GM21619 (cell line): ENCODE data around the gene IL2RA.
A peak's percentile ranks its signal among the peaks of the same experiment; 100 is the strongest.
"Not testable (repeated sequence)": the region's sequence is repeated elsewhere in the genome, so short reads cannot be mapped to it uniquely, and the experiment has no call there.

ENCODE experiments used
- ATAC-seq: cut with Tn5 transposase; IDR thresholded peaks from one replicate; pipeline ENCODE4 v1.9.1; 2021; ENCODE audit not compliant: unreplicated experiment

The IL2RA gene

DNA sequence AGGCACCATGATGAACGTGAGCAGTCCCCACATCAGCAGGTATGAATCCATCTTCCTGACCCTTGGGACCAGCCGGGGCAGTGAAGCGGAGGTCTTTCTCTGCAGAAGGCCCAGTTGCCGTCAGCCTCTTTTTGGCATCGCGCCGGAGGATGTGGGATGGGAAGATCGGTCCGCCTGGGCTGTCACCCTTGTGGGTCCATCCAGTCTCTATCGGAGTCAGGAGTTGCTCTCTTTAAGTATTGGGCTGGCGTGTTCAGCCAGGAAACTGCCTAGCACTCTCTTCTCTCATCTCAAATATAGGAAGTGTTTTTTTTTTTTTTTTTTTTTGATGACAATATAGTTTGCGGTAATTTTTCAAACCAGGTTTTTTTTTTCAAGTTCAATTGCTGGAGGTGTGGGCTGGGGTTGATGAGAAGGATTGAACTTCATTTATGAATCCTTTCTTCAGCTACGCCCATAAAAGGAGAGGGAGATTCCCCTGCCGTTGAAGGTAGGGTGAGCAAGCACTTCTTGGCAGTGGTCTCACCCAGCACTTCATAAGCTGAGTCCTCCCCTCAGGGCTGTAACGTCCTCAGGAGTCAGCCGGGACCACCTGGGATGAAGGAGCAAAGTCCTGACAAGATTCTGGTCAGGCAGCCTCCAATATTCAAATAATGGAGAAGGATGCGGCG lies at the start of gene IL2RA:
TSS of gene IL2RA (minus strand) at position 267 of the 671 bp plus-strand sequence. CDS start at position 51, 216 bp downstream.
- ATAC-seq: no peak

DNA sequence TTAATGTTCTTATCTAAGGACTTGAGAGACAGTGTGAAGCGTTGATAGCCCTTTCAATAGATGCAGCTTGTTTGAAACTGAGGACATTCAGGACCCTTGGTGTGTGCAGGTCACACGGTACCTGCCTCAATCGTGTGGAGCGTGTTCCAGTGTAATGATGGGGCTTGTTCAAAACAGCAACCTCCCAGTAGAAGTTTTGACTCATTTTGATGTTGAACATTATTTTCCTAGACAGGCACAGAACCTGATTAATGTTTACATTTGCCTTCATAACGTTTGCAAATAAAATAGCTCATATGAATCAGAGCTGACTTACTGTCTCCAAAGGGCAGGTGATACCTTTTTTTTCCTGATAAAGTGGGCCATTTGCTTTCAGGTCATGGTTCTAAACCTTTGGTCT lies 48.0 kb upstream of the IL2RA start:
- ATAC-seq: no peak

DNA sequence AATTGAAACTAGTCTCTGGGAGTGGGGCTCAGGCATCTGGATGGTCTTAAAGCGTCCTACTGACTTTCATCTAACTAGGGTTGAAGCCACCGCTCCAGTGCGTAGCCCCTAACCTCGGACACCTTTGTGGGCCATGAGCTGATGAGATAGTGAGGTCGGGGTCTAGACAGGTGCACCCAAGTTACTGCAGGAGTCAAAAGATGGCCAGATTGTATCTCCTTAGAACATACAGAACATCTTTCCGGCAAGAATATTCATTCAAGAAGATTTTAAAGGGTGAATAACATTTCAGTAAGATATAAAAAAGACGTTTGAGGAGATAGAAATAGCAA lies 47.2 kb upstream of the IL2RA start:
- no peak for ATAC-seq

DNA sequence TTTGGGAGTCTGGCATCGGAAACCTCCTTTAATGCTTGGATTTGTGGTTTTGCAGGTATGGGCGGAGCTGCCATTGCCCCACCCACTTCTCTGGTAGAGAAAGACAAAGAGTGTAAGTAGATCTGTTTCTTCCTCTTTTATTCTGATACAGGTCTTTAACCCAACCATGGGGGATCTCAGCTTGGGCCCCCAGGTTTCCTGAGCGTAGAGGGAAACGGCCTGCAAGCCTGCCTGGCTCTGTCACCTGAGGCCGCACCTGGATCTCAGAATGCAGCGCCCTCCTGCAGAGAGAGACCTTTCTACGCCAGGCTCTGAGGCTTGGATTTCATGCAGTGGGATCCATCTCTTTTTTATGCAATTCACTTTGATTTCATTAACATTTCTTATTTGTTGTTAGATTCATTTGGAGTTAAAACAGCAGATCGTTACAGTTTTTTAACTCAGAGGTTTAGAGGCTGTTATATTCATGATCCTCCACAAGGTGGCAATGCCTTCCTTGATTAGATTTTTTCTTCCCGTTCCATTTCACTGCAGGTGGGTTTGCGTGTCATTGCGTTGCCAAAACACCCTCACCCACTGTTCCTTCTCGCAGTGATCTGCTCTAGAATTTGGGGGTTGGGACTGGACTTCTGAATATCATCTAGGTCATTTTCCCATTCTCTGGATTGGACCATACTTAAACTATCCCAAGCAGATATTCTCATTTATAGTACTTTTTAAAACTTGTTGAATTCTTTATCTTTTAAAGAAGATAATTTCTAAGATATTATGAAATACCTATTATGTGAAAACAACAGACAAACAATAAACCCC lies 46.7 kb upstream of the IL2RA start:
- ATAC-seq: no peak

DNA sequence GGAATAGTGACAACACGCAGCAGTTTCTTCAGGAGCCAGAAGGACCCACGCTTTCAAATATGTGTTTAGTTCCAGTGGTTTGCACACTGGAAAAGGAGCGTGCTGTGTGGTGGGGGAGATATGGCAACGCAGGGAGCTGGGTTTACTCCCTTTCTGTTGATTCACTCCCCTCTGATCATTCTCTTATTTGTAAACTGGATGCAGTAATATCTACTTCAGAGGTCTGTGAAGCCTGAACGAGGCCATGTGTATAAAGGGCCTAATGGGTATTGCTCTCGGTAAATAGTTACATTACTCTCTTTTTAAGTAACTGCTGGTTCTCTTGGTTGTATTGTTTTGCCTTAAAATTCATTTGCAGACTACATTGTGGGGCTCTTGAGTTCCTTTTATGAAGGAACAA lies 45.9 kb upstream of the IL2RA start:
- no peak for ATAC-seq

DNA sequence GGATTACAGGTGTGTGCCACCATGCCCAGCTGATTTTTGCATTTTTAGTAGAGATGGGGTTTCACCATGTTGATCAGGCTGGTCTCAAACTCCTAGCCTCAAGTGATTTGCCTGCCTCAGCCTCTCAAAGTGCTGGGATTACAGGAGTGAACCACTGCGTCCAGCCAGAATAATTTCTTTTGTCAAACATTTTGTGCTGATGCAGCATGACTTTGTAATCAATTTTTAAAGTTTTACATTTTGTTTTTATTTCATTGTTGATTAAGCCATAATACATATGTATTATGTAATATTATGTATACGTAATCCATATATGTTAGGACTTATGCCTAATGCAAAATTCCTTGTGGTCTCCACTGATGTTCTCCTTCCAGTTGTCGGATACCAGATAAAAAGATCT lies 45.4 kb upstream of the IL2RA start:
- ATAC-seq: not testable (repeated sequence)

DNA sequence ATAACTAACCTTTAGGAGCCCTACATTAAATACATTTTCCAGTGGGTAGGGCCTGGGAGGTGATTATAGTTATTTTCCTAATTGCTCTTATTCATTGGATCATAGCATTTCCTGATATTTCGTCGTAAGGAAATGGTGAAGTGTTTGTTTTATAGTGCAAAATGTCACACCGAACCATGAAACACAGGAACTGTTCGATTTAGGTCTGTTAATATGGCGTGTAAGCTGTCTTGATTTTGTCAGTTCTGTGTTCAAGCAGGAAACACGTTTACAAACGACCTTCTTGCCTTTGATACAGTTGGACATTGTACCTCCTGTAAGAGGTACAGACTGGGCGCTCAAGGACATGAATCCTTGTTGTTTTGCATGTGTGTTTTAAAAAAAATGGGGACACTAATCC lies 41.4 kb upstream of the IL2RA start:
- no peak for ATAC-seq

DNA sequence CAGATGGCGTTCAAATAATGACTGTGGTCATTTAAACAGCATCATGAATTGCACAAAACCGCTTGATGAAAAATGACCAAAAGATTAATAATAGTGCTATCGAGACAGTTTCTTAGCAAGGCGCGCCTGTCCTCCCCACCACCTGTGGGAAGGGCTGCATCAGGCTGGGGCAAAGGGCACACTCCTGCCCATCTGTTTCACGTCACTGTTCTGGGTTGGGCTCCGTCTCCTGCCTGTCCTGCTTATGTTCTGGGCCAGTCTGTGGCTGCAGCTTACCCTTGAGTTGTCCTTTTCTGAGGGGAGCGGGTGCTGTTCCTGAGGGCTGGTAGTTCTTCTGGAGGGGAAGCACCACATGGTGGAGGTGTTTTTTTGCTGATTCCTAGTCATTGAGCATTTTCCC lies 40.0 kb upstream of the IL2RA start:
- ATAC-seq: no peak

DNA sequence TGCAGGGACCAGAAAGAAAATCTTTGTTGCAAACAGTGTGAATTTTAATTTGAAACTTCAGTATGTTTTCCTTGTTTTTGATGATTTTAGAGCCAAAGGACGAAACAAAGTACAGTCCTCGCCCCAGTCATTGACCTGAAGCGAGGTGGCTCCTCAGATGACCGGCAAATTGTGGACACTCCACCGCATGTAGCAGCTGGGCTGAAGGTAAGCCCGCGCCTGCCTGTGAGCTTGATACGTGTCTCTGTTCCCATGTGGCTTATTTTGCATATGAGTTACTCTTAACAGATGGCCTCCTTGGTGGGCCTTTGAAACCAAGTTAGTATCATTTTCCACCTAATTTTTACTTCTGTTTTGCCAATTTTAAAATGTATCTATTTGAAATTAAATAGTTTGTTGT lies 39.0 kb upstream of the IL2RA start:
- ATAC-seq: peak; percentile 81

DNA sequence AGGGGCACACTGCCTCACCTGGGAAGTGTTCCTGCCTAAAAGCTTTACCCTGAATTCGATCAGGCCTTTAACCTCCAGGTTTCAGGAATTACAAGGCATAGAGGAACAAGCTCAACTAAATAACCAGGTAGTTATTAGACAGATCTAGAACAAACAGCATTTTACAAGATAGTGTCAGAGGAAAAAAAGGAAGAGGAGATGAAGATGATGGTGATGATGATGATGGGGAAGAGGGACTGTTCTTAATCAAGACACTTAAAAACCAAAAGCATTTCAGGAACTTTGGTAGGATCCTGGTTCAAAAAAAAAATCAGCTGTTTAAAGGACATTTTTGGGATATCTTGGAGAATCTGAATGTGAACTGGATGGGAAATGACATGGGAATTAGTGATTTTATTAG lies 38.2 kb upstream of the IL2RA start:
- no peak for ATAC-seq

DNA sequence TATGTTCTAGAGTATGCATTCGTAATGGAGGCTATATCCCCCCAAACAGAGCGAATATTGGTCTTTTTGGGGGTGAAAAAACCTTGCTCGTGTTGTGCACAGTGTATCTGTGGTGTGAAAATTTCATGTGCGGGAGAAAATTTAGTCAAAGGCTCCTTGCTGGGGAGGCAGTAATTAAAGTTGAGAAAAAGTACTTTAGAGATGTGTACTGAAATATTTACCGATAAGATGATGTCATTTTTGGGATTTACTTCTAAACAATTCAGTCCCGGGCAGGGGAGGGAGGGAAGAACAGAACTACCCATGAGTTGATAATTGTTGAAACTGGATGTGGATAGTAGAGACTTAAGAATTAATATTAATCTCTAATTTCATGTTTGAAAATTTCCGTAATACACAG lies 36.0 kb upstream of the IL2RA start:
- no peak for ATAC-seq

DNA sequence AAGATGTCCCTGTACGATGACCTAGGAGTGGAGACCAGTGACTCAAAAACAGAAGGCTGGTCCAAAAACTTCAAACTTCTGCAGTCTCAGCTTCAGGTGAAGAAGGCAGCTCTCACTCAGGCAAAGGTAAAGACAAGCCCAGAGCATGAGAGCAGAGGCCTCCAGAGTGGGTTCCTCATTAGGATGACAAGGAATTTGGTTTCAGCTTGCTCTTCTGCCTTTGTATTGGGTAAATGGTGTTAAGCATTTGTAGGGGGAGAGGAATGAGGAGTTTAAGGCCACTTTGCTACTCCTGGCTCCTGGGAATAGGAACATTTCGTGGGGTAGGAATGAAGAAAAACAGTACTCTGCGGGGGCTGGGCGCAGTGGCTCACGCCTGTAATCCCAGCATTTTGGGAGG lies 34.9 kb upstream of the IL2RA start:
- no peak for ATAC-seq

DNA sequence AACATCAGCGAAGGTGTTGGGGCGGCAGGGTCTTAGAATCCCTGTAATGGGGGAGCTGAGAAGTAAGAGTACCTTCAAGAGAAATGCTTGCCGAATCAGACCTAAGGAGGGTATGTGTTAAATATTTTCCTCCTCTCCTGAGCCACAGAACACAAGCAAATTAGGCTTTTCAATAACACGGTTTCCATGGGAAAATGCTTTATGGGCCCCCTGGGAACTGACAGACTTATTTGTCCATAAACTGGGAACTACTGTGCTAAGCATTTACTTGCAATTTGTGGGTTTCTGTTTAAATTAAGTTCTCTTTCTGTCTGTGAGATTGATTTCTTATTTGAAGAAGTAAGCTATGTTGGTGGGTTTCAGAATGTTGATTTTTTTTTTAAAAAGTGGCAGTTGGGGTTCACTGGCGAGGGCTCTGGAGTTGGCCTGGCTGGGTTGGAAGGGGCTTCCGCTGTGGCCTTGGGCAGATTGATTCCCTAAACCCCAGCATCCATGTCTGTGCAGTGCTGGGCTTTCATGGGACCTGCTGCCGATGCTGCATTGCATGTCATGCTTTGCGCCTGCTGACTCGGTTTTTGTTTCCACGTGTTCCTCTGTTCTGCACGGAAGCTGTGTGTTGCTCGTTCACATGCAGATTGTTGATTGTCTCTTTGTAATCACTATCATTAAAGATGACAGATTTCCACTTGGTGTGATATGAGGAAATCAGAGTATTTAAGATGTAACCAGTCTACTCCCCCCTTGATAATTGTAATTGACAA lies 33.8 kb upstream of the IL2RA start:
- ATAC-seq: no peak

DNA sequence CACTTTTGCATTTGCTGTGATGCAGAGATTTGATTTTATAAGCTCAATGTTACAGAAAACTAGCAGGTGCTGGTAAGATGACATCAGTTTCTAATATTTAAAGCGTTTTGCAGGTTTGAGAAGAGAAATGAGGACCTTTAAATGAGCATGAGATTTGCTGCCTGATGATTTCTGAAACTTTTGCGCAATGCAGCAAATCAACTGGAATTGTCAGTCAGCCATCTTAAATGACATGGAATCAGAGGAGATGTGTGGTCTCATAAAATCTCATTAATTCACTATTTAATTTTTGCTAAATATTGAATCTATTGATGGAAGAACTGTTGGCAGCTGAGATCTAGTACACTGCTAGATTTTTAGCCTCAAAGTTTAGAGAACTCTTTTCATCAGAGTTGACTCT lies 30.6 kb upstream of the IL2RA start:
- no peak for ATAC-seq

DNA sequence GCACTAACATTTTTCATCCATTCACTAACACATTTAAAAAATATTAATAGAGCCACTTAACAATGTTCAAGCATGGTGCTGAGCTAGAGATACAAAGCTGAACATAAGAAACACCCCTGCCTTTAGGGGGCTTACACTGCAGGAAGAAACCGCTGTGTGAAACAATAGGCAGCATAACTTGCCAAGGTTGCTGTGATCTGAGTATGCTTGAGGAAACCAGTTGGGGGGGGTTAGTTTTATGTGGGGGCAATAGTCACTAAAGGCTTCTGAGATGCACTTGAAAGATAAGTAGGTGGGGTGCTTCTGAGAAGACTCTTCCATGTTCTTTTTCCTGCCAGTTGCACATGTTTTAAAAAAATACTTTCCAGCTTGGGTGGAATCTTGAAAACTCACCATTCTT lies 29.5 kb upstream of the IL2RA start:
- no peak for ATAC-seq

DNA sequence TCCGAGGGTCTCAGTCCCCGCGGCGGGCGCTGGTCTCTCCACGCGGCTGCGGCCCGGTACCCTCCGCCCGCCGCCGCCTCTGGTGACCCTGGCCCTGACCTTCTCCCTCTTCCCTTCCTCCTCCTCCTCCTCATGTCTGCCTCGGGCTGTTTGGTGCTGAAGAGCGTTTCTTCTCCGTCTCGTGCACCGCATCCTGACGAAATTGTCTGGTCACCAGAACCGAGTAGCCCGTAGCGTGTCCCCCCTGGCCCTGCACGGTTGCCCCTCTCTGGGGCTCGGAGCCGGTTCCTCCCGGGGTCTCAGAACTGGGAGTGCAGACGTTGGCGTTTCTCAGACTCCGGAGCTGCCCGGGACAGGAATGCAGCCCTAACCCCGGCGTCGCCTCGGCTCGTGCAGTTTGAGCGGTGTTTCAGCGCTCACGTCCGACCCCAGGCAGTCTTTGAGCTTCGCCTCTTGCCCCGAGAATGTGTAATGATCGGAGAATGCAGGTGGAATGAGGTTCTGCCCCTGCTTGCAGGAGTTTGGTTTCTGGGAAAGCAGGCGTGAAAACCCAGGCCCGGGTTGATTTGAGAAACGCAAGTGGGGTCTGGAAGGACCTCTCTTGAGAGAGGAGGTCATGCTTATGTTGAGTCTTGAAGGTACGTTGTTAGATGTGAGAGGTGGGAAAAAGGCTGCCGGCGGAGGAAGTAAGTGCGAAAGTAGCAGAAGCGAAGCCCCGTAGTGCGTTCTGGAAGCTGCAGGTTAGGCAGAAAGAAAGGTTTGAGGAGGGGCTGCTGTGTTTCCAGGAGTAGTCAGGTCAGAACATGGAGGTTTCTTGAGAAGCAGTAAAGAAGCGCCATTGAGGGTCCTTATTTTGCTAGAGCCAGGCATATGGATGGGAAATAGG lies 27.4 kb upstream of the IL2RA start:
- peak; percentile 3 for ATAC-seq

DNA sequence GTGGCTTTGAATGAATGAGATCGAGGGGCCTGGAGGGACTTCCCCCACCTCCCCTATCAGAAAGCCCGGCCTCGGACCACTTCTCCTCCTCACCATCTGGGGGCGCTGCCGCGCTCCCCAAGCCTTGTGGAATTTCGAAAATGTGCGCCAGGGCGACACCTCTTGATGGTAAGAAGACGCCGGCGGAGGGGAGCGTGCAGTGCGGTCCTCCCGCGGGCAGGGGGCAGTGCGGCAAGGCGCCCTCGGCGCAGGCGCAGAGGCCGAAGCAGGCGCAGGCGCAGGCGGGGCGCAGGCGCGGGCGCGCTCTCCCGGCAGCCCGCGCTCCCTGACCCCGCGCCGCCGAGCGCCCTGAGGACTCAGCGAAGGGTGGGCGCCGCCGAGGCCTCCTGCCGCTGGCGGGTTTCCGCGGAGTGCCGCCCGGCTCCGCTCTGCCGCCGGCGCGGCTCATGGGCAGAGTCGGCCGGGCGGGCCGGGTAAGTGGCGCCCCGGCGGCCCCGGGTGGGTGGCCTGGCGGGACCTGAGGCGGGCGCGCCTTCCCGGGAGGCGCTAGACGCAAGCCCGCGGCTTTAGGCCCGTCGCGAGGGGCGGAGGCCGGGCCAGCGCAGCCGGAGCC lies 26.7 kb upstream of the IL2RA start, which contains the start of gene RBM17:
TSS of gene RBM17 (plus strand) at position 314 of the 613 bp plus-strand sequence. CDS start 8,032 bp downstream, outside the sequence.
- ATAC-seq: peak; percentile 75

DNA sequence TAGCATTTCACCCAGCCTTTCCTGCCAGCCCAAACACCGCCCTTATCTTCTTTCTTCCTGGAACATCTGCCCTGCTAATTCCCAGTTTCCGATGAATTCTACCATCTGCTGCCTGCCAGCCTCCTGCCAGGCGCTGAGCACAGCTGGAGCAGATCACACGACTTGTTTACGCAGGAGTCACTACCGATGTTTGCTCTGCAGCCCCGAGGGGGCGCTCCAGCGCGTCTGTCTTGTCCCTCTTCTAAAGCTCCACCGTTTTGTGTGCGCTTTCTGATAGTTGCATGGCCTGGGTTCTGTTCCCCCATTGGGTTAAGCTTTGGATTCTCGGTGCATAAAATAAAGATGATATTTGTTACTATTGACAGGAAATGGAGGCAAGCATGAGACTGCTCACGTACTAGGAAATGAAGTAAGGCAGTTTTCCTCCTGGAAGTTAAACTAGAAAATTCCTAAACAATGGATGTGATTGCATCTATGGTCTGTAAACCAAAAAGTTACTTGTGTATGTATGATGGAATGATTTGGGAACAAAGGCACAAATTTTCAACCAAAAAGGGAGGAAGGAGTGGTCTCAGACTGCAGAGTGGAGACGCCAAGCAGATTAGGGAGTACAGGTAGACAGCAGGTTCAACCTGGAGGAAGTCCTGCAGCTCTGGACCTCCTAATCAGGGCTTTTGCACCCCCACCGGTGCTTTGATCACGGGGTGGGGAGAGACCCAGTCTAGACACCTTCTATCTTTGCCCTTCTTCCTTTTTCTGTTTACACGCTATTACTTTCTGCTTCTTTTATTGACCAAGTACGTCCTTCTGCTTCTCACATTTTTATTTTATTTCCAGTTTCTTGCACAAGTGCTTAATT lies 24.4 kb upstream of the IL2RA start:
- ATAC-seq: peak; percentile 49
